ENCODE data around the gene C6orf163. TPM values are rescaled to one million over a fixed set of nuclear protein-coding genes. Genes with fewer than 3 reads are reported as not detected.

C6orf163 gene
- total RNA-seq: 2.9 and 3.8 TPM in 2 replicates

GRCh38 chr6:87344731-87345130 is at the start of gene C6orf163:
Gene C6orf163, plus strand, starts transcription at chr6:87344813. Its CDS starts 287 bp downstream, at chr6:87345100.

GRCh38 chr6:87322304-87323212 is 22.1 kb upstream of the C6orf163 start, which contains the start of gene SMIM8:
Gene SMIM8, plus strand, starts transcription at chr6:87322588. Its CDS starts 14,444 bp downstream, at chr6:87337032.

GRCh38 chr6:87407901-87408720 is 63.5 kb downstream of the C6orf163 start, which contains the start of gene CFAP206:
Gene CFAP206, plus strand, starts transcription at chr6:87407972. Its CDS starts 1,868 bp downstream, at chr6:87409840.

Other genes starting within 250 kb of the C6orf163 start
- gene CGA, start 249.7 kb upstream of the C6orf163 start, total RNA-seq: not detected in 2 replicates
- 28.1 and 35.9 TPM in 2 replicates for gene ZNF292, start 189.2 kb upstream of the C6orf163 start, total RNA-seq
- 5.2 and 6.3 TPM in 2 replicates for gene SMIM8, start 22.2 kb upstream of the C6orf163 start, total RNA-seq
- under 0.01 TPM in 1 of 2 replicates, not detected in the other for gene GJB7, start 15.5 kb upstream of the C6orf163 start, total RNA-seq
- 0.29 and 0.65 TPM in 2 replicates for gene CFAP206, start 63.2 kb downstream of the C6orf163 start, total RNA-seq
- 12.7 and 13.4 TPM in 2 replicates for gene SLC35A1, start 128.2 kb downstream of the C6orf163 start, total RNA-seq
- gene RARS2, start 245.2 kb downstream of the C6orf163 start, total RNA-seq: 31.0 and 32.3 TPM in 2 replicates
- 17.3 and 22.3 TPM in 2 replicates for gene ORC3, start 245.3 kb downstream of the C6orf163 start, total RNA-seq